A549 (cell line): ENCODE measurements around the gene TP53I11. TPM values are rescaled to one million over a fixed set of nuclear protein-coding genes. Genes with fewer than 3 reads are reported as not detected.
A peak's percentile ranks its signal among the peaks of the same experiment; 100 is the strongest.

Source experiments
- ATAC-seq, 2 experiments: fragments of 200-7000 bp in 1 of 2; fragments of >200 bp in 1 of 2; cut with Nextera tagmentation in 1 of 2; cut with Tn5 transposase in 1 of 2; 3 replicates each; pipeline versions ENCODE4 v1.8.0 to v1.9.1; 2018 to 2020; ENCODE audit warnings: mild to moderate bottlenecking in 1 of 2, moderate library complexity in 1 of 2
- CTCF ChIA-PET: fragments of 300-600 bp; sonication (Branson Sonifier 250); formaldehyde crosslinking; extraction: SDS; loops from one replicate; lab custom pipeline; 2021; ENCODE audit warnings: antibody characterized with exemption, inconsistent platforms; lab: Yijun Ruan, JAX
- POLR2A ChIA-PET: fragments of 350-600 bp; formaldehyde crosslinking; extraction: SDS; loops from one replicate; lab custom pipeline; 2021; ENCODE audit warnings: antibody characterized with exemption, inconsistent platforms; lab: Yijun Ruan, JAX
- DNase-seq, 2 experiments: peaks; one replicate each; pipeline versions ENCODE4 v3.0.0 to v3.0.0-alpha.2; 2011 to 2016; ENCODE audit warnings: low read depth in 1 of 2, low spot score in 1 of 2
- FAIRE-seq: peaks from 2 replicates; lab custom pipeline; 2011; peaks lifted over from hg19 to GRCh38; lab: Jason Lieb, UNC
- H3K27ac ChIP-seq, 2 experiments: fragments of >200 bp; sonication (Bioruptor Twin); formaldehyde crosslinking; 3 replicates each; pipeline ENCODE4 v1.5.1; 2016 to 2017
- H3K4me1 ChIP-seq: fragments of >200 bp; sonication (Bioruptor Twin); formaldehyde crosslinking; 3 replicates; pipeline ENCODE4 v1.6.1; 2016
- H3K4me2 ChIP-seq: fragments of >200 bp; sonication (Bioruptor Twin); formaldehyde crosslinking; 3 replicates; pipeline ENCODE4 v1.6.1; 2016
- H3K4me3 ChIP-seq: fragments of >200 bp; sonication (Bioruptor Twin); formaldehyde crosslinking; 3 replicates; pipeline ENCODE4 v1.5.1; 2016
- H3K9me3 ChIP-seq: fragments of >200 bp; sonication (Bioruptor Twin); formaldehyde crosslinking; 3 replicates; pipeline ENCODE4 v1.6.1; 2016
- CBX8 ChIP-seq: fragments of 200-600 bp; sonication (generic); IDR thresholded peaks from 2 replicates; pipeline ENCODE4 v1.6.1; 2016
- CHD4 ChIP-seq: fragments of 200-600 bp; sonication (generic); IDR thresholded peaks from 2 replicates; pipeline ENCODE4 v1.6.1; 2016; ENCODE audit warnings: antibody characterized with exemption, mild to moderate bottlenecking, borderline replicate concordance
- E2F6 ChIP-seq: IDR thresholded peaks from 2 replicates; pipeline ENCODE4 v1.6.1; 2012; ENCODE audit warnings: low read depth, borderline replicate concordance
- EHF ChIP-seq: fragments of 250-450 bp; sonication (Bioruptor Pico); IDR thresholded peaks from 2 replicates; pipeline ENCODE4 v1.5.0; 2020; ENCODE audit warnings: mild to moderate bottlenecking
- EHMT2 ChIP-seq: fragments of 200-600 bp; sonication (generic); IDR thresholded peaks from 2 replicates; pipeline ENCODE4 v1.6.1; 2016; ENCODE audit warnings: antibody characterized with exemption, low read depth, mild to moderate bottlenecking, moderate library complexity
- ELK1 ChIP-seq: fragments of 150-350 bp; IDR thresholded peaks from 2 replicates; pipeline ENCODE4 v1.6.1; 2014; ENCODE audit warnings: low read depth, mild to moderate bottlenecking, low read length
- HMGXB4 ChIP-seq: fragments of 250-450 bp; sonication (Bioruptor Pico); IDR thresholded peaks from 2 replicates; pipeline ENCODE4 v1.5.0; 2021; ENCODE audit warnings: mild to moderate bottlenecking, moderate library complexity, borderline replicate concordance
- HOXA7 ChIP-seq: fragments of 250-450 bp; sonication (Bioruptor Pico); IDR thresholded peaks from 2 replicates; pipeline ENCODE4 v1.5.0; 2020; ENCODE audit warnings: mild to moderate bottlenecking, moderate library complexity
- HOXB13 ChIP-seq: fragments of 250-450 bp; sonication (Bioruptor Pico); IDR thresholded peaks from 2 replicates; pipeline ENCODE4 v1.5.0; 2020; ENCODE audit warnings: low read depth, mild to moderate bottlenecking, moderate library complexity
- JUN ChIP-seq, 2 experiments: fragments of >200 bp; sonication (Bioruptor Twin); formaldehyde crosslinking; IDR thresholded peaks; 2 replicates in 1 of 2; 3 replicates in 1 of 2; pipeline ENCODE4 v1.6.1; 2016 to 2017
- JUNB ChIP-seq: fragments of >200 bp; sonication (Bioruptor Twin); formaldehyde crosslinking; IDR thresholded peaks from 2 replicates; pipeline ENCODE4 v1.6.1; 2016
- KDM1A ChIP-seq: fragments of 200-600 bp; sonication (generic); IDR thresholded peaks from 2 replicates; pipeline ENCODE4 v1.6.1; 2016; ENCODE audit warnings: low read depth, mild to moderate bottlenecking
- MAZ ChIP-seq: fragments of 150-350 bp; IDR thresholded peaks from 2 replicates; pipeline ENCODE4 v1.6.1; 2014; ENCODE audit warnings: antibody characterized with exemption, low read depth, low read length, borderline replicate concordance
- POLR2A ChIP-seq: IDR thresholded peaks from 2 replicates; pipeline ENCODE4 v1.6.1; 2012; ENCODE audit warnings: mild to moderate bottlenecking, low read length
- RCOR1 ChIP-seq: fragments of 150-350 bp; IDR thresholded peaks from 2 replicates; pipeline ENCODE4 v1.6.1; 2014; ENCODE audit warnings: antibody characterized with exemption, low read length, low read depth
- TP53 ChIP-seq: fragments of 250-450 bp; sonication (Bioruptor Pico); IDR thresholded peaks from 2 replicates; pipeline ENCODE4 v1.5.0; 2021; ENCODE audit warnings: mild to moderate bottlenecking, moderate library complexity
- ZFP36 ChIP-seq: fragments of 450-650 bp; IDR thresholded peaks from 2 replicates; pipeline ENCODE4 v1.6.1; 2014; ENCODE audit warnings: borderline replicate concordance; ENCODE audit not compliant: partially characterized antibody
- WGBS: methylation state at CpG from one replicate; pipeline ENCODE4 v1.1.6; 2017; ENCODE audit errors: missing lambda C conversion rate; 5-methylcytosine and 5-hydroxymethylcytosine counted together
- polyA plus RNA-seq, 4 experiments: library from polyadenylated mRNA; depleted of rRNA in 3 of 4; stranded (reverse); fragments of >200 nt; fragmentation: RNase III in 1 of 4; extraction: RNeasy Plus Mini Kit Qiagen cat#74134 plus additional on column Dnase treatment in 1 of 4; gene quantifications; 2 replicates in 3 of 4; 3 replicates in 1 of 4; pipeline ENCODE4 v1.2.3, GENCODE V29; 2011 to 2017
- TF ChIP-seq, protein P1 (sequence below): fragments of 250-450 bp; sonication (Bioruptor Pico); IDR thresholded peaks from 2 replicates; pipeline ENCODE4 v1.5.0; 2020; ENCODE audit warnings: low read depth, mild to moderate bottlenecking, moderate library complexity
- TF ChIP-seq, protein P2 (sequence below): fragments of 200-600 bp; sonication (generic); IDR thresholded peaks from 2 replicates; pipeline ENCODE4 v1.6.1; 2016; ENCODE audit warnings: antibody characterized with exemption, mild to moderate bottlenecking, moderate library complexity

The TP53I11 gene
- polyA plus RNA-seq, 2 of the 4 experiments (the other 2 are of a cell fraction): 11.2 to 28.2 TPM

DNA sequence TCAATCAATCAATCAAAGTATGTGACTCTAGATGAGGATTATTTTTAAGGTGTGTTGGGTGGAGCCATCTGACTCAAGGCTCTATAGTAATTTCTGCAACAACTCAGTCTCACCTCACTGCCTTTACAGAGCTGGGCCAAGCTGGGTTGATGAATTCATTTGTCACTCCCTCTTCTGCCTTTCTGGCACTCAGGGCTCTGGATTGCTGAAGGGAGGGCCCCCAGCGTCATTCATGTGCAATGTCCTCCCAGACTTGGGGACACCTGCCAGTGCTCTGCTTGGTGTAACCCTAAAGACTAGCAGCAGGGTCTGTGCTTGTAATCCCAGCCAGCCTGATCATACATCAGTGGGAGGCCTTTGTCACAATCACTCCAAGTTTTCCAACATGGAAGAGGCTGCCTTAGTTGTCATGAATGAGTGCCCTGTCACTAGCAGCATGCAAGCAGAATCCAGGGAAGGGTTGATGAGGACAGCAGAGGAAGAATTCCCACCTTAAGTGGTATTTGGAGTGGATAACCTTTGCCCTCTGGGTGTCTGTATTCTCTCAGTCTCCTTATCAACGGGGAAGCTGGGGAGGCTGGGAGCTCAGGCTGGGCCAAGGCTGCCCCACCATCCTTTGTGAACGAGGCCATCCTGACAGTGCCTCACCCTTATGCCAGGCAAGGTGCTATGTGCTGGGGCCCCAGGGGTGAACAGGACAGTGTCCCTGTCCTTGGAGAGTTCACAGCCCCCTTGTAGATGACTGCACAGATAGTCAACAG lies 2.0 kb upstream of the TP53I11 start:
- no peak overlapping the region for H3K27ac ChIP-seq
- DNase-seq (no peak), FAIRE-seq (peak; percentile 43), ATAC-seq (no peak)
- TF ChIP-seq EHF (CRISPR knock-in tag) (no peak), EHMT2 (no peak), RCOR1 (no peak), ELK1 (no peak), E2F6 (no peak), KDM1A (no peak)
- TF ChIP-seq, protein P1, sequence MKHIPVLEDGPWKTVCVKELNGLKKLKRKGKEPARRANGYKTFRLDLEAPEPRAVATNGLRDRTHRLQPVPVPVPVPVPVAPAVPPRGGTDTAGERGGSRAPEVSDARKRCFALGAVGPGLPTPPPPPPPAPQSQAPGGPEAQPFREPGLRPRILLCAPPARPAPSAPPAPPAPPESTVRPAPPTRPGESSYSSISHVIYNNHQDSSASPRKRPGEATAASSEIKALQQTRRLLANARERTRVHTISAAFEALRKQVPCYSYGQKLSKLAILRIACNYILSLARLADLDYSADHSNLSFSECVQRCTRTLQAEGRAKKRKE (CRISPR knock-in tag): no peak
- no peak overlapping the region for H3K4me3 ChIP-seq
- ChIA-PET CTCF (interaction anchor here (0.6 to 4.6 kb wide), 9 partner anchors 11 to 227 kb away, joined by 3 to 40 read pairs (median 3); no protein-coding TSS in a partner anchor), POLR2A (no interaction called here)
- 61% methylated on average over 3 of the region's 3 CpGs for WGBS
- H3K4me2 ChIP-seq: no peak overlapping the region
- no peaks in the 10 kb centered on the region for H3K9me3 ChIP-seq
- peaks cover 27% of the 10 kb centered on the region for H3K4me1 ChIP-seq

DNA sequence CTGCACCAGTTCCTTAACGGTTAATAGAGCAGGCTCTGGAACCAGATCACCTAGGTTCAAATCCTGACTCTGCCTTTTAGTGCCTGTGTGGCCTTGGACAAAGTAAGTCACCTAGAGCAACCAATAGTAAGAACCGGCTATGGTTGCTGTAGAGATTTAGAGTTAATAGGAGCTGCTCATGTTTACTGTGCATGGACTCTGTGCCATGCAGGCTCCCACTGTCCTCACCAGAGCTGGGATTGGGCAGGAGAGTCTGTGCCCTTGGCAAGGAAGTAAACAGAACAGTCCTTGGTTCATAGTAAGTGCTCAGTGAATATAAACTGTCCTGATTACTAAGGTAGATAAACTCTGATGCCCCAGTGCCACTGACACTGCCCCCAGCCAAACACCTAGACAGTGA lies 1.4 kb upstream of the TP53I11 start:
- ChIA-PET CTCF (interaction anchor here (0.6 to 4.6 kb wide), 7 partner anchors 14 to 228 kb away, joined by 3 to 40 read pairs (median 3); no protein-coding TSS in a partner anchor), POLR2A (no interaction called here)
- TF ChIP-seq JUNB (no peak), CHD4 (no peak), TP53 (no peak)
- TF ChIP-seq, protein P1 (CRISPR knock-in tag): no peak

DNA sequence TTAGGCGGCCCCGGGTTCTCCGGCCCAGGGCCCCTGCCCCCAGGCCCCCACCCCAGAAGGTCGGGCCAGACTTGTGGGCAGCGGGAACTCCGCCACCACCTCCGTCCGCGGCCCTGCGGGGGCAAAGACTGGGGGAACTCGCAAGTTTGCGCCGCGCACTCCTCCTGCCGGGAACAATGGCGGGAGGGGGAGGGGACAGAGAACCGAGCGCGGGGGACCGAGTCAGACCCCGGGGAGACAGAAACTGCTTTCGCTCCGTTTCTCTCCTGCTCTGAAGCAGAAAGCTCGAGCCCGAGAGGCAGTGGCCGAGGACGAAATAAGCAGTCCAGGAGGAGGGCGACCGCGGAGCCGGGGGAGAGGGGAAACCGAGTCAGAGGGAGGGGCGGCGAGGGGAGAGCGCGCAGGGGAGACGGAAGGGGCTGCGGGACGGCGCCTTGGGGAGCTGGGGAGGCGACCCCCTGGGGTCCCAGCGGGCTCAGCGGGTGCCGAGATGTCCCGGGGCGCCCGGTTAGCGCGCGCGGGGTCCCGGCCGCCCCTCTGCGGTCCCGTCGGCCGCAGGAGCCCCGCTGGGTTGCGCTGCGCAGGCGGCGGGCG lies 555 bp downstream of the TP53I11 start:
- POLR2A ChIA-PET: no interaction called here
- TF ChIP-seq POLR2A (no peak), KDM1A (no peak), HOXB13 (CRISPR knock-in tag) (no peak), MAZ (no peak), JUNB (no peak), EHF (CRISPR knock-in tag) (no peak), HOXA7 (CRISPR knock-in tag) (no peak), CBX8 (no peak), TP53 (no peak), ZFP36 (no peak), HMGXB4 (CRISPR knock-in tag) (no peak), CHD4 (no peak; the same call in 1 of the 2 replicates), JUN (IDR thresholded peaks at IDR 0.05) (no peak)
- TF ChIP-seq, protein P2, sequence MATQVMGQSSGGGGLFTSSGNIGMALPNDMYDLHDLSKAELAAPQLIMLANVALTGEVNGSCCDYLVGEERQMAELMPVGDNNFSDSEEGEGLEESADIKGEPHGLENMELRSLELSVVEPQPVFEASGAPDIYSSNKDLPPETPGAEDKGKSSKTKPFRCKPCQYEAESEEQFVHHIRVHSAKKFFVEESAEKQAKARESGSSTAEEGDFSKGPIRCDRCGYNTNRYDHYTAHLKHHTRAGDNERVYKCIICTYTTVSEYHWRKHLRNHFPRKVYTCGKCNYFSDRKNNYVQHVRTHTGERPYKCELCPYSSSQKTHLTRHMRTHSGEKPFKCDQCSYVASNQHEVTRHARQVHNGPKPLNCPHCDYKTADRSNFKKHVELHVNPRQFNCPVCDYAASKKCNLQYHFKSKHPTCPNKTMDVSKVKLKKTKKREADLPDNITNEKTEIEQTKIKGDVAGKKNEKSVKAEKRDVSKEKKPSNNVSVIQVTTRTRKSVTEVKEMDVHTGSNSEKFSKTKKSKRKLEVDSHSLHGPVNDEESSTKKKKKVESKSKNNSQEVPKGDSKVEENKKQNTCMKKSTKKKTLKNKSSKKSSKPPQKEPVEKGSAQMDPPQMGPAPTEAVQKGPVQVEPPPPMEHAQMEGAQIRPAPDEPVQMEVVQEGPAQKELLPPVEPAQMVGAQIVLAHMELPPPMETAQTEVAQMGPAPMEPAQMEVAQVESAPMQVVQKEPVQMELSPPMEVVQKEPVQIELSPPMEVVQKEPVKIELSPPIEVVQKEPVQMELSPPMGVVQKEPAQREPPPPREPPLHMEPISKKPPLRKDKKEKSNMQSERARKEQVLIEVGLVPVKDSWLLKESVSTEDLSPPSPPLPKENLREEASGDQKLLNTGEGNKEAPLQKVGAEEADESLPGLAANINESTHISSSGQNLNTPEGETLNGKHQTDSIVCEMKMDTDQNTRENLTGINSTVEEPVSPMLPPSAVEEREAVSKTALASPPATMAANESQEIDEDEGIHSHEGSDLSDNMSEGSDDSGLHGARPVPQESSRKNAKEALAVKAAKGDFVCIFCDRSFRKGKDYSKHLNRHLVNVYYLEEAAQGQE: no peak
- TF ChIP-seq, all 56 proteins: peak for 0
- H3K4me3 ChIP-seq: peak overlapping the region; percentile 99
- ATAC-seq: peak; percentile 26 to 31; a peak in 5 of 6 replicates
- H3K9me3 ChIP-seq: no peaks in the 10 kb centered on the region
- DNase-seq: no peak
- H3K4me1 ChIP-seq: peaks cover 23% of the 10 kb centered on the region
- H3K27ac ChIP-seq: peak overlapping the region; percentile 92 to 95
- 0% methylated on average over 18 of the region's 63 CpGs for WGBS
- FAIRE-seq: no peak
- CTCF ChIA-PET: interaction anchor here (0.8 to 1.6 kb wide), 12 partner anchors 9 to 154 kb away, joined by 3 to 12 read pairs (median 4); no protein-coding TSS in a partner anchor
- peak overlapping the region; percentile 99 for H3K4me2 ChIP-seq

More for the DNA sequence above, 1.4 kb upstream of the TP53I11 start:
- WGBS: 77% methylated on average over 2 of the region's 2 CpGs
- Histone ChIP-seq H3K4me2 (no peak overlapping the region), H3K4me1 (peaks cover 31% of the 10 kb centered on the region), H3K27ac (no peak overlapping the region), H3K4me3 (no peak overlapping the region), H3K9me3 (no peaks in the 10 kb centered on the region)
- DNase-seq (no peak), FAIRE-seq (no peak), ATAC-seq (no peak)
